WERI-Rb-1 (cell line): ENCODE data around the gene RNF166.

ENCODE experiments used
- DNase-seq: peaks from one replicate; pipeline ENCODE4 v3.0.0-alpha.2; 2020
- H3K27ac ChIP-seq: fragments of 250-450 bp; sonication (Bioruptor Pico); 2 replicates; pipeline ENCODE4 v1.5.1; 2020; ENCODE audit warnings: mild to moderate bottlenecking, moderate library complexity
- H3K27me3 ChIP-seq: fragments of 250-450 bp; sonication (Bioruptor Pico); 2 replicates; pipeline ENCODE4 v1.5.1; 2021; ENCODE audit warnings: mild to moderate bottlenecking, low read depth, moderate library complexity; ENCODE audit not compliant: insufficient read depth, severe bottlenecking
- H3K36me3 ChIP-seq: fragments of 250-450 bp; sonication (Bioruptor Pico); 2 replicates; pipeline ENCODE4 v1.5.1; 2020; ENCODE audit warnings: mild to moderate bottlenecking, moderate library complexity
- H3K4me3 ChIP-seq: 2 replicates; pipeline ENCODE4 v1.5.1; 2011; ENCODE audit warnings: low read depth, mild to moderate bottlenecking, control low read depth, low read length
- H3K9me3 ChIP-seq: fragments of 250-450 bp; sonication (Bioruptor Pico); 2 replicates; pipeline ENCODE4 v1.5.1; 2021; ENCODE audit warnings: mild to moderate bottlenecking, moderate library complexity; ENCODE audit not compliant: severe bottlenecking
- TF ChIP-seq, protein P1 (sequence below): IDR thresholded peaks from 2 replicates; pipeline ENCODE4 v1.5.1; 2011; ENCODE audit warnings: low read depth, mild to moderate bottlenecking, control low read depth, inconsistent platforms, low read length

Gene RNF166

DNA sequence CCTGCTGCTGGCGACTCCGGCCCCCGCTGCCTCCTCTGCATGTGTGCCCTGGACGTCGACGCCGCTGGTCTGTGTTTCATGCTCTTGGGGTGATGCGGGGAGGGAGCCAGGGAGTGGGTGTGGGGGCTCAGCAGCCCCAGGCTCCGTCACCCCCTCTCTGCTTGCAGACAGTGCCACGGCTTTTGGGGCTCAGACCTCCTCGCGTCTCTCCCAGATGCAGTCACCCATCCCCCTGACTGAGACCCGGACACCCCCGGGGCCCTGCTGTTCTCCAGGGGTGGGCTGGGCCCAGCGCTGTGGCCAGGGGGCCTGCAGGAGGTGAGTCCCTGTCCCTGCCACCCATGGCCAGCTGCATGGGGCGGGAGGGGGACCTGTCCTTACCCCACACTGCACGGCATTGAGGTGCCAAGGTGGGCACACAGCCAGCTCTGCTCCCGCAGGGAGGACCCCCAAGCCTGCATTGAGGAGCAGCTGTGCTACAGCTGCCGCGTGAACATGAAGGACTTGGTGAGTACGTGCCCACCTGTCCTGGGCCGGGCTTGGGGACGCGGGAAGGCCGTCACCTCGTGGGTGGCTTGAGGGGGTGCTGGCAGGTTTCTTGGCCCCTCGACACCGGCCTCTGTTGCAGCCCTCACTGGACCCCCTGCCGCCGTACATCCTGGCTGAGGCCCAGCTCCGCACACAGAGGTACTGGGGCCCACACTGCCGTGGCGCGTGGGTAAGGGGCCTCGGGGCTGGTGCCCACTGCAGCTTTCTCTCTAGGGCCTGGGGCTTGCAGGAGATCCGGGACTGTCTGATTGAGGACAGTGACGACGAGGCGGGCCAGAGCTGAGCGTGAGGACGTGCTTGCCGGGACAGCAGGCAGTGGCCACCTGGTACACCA lies 8.5 kb upstream of the RNF166 start:
- H3K27ac ChIP-seq = no peak overlapping the region
- DNase-seq = no peak
- TF ChIP-seq, protein P1, sequence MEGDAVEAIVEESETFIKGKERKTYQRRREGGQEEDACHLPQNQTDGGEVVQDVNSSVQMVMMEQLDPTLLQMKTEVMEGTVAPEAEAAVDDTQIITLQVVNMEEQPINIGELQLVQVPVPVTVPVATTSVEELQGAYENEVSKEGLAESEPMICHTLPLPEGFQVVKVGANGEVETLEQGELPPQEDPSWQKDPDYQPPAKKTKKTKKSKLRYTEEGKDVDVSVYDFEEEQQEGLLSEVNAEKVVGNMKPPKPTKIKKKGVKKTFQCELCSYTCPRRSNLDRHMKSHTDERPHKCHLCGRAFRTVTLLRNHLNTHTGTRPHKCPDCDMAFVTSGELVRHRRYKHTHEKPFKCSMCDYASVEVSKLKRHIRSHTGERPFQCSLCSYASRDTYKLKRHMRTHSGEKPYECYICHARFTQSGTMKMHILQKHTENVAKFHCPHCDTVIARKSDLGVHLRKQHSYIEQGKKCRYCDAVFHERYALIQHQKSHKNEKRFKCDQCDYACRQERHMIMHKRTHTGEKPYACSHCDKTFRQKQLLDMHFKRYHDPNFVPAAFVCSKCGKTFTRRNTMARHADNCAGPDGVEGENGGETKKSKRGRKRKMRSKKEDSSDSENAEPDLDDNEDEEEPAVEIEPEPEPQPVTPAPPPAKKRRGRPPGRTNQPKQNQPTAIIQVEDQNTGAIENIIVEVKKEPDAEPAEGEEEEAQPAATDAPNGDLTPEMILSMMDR = no peak
- no peak overlapping the region for H3K4me3 ChIP-seq
- no peaks in the 10 kb centered on the region for H3K9me3 ChIP-seq
- no peaks in the 10 kb centered on the region for H3K27me3 ChIP-seq
- no peaks in the 10 kb centered on the region; the same call in 1 of the 2 replicates for H3K36me3 ChIP-seq

DNA sequence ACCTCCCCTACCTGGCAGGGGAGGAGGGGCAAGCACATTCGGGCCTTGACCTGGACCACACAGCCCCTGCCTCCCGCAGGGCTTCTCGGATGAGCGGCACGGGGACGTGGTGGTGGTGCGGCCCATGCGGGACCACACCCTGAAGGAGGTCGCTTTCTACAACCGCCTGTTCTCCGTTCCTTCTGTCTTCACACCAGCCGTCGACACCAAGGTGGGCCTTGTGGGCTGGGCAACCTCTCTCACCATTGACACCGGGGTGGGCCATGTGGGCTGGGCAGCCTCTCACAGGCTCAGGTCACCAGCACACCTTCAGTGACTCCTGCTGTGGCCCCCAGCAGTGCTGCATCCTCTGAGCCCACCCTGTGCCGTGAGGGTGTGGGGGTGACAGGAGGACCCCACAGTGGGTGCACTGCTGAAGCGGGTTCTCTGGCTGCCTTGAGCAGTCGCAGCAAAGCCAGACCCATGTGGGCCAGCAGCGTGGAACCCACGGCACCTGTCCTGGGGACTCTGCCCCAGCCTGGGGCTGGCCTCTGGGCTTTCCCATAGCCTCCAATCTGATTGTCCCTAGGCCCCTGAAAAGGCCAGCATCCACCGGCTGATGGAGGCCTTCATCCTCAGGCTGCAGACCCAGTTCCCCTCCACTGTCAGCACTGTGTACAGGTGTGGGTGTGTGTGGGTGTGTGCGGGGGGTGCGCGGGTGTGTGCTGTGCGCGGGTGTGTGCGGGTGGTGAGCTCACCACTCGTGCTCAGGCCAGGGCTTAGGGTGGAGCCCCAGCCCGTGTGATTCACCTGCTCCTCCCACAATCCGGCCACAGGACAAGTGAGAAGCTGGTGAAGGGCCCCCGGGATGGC lies 7.6 kb upstream of the RNF166 start:
- H3K27ac ChIP-seq = no peak overlapping the region
- no peaks in the 10 kb centered on the region; the same call in 1 of the 2 replicates for H3K36me3 ChIP-seq
- TF ChIP-seq, protein P1 = no peak

DNA sequence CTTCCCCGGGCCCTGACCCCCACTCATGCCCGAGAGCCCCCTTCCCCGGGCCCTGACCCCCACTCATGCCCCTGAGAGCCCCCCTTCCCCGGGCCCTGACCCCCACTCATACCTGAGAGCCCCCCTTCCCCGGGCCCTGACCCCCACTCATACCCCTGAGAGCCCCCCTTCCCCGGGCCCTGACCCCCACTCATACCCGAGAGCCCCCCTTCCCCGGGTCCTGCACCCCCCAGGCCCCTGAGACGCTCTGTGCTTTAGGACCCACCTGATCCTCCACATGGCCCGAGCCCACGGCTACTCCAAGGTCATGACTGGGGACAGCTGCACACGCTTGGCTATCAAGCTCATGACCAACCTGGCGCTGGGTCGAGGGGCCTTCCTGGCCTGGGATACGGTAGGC lies 6.8 kb upstream of the RNF166 start:
- DNase-seq = no peak
- no peaks in the 10 kb centered on the region for H3K27me3 ChIP-seq
- H3K9me3 ChIP-seq = no peaks in the 10 kb centered on the region
- H3K4me3 ChIP-seq = no peak overlapping the region
- TF ChIP-seq, protein P1 = no peak
- no peaks in the 10 kb centered on the region; the same call in 1 of the 2 replicates for H3K36me3 ChIP-seq
- H3K27ac ChIP-seq = no peak overlapping the region

More for the DNA sequence above, 7.6 kb upstream of the RNF166 start:
- DNase-seq = no peak
- Histone ChIP-seq H3K9me3 (no peaks in the 10 kb centered on the region), H3K4me3 (no peak overlapping the region), H3K27me3 (no peaks in the 10 kb centered on the region)

DNA sequence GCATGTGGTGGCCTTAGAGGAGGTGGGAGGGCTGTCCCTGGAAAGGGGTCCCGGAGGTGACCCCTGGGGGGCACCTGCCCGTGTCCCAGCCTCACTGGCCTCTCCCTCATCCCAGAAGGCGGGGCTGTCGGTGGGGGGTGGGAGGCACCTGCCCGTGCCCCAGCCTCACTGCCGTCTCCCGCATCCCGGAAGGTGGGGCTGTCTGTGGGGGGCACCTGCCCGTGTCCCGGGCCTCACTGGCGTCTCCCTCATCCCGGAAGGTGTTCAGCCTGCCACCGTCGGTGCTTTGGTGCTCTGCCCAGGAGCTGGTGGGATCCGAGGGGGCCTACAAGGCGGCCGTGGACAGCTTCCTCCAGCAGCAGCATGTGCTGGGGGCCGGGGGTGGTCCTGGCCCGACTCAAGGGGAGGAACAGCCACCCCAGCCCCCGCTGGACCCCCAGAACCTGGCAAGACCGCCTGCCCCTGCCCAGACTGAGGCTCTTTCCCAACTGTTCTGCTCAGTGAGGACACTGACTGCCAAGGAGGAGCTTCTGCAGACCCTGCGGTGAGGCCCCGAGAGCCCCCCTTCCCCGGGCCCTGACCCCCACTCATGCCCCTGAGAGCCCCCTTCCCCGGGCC lies 6.3 kb upstream of the RNF166 start:
- TF ChIP-seq, protein P1 = no peak
- Histone ChIP-seq H3K36me3 (no peaks in the 10 kb centered on the region; the same call in 1 of the 2 replicates), H3K4me3 (no peak overlapping the region), H3K9me3 (no peaks in the 10 kb centered on the region), H3K27ac (no peak overlapping the region), H3K27me3 (no peaks in the 10 kb centered on the region)
- no peak for DNase-seq

DNA sequence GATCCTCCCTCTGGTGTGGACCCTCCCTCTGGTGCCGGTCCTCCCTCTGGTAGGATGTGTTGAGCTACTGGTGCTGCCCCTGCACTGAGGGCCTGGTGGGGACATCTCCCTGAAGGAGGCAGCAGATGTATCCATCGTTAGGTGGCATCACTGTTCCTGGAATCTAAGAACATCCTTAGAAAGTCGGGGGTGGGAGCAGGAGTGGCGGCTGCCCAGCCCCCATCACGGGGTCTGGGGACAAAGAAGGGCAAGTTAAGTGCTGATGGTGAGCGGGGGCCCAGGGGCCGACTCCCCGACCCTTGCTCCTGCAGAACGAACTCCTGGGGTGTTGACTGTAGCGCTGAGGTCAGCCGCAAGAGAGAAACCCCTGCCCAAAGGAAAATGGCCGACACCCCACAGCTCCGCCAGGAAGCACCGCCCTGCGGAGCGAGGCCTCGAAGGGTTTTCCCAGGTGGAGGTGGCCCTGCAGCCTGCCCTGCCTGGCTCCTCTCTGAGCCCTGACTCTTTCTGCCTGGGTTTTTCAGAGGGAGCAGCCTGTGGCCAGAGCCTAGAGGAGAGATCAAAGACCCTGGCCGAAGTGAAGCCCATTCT lies 5.6 kb upstream of the RNF166 start:
- Histone ChIP-seq H3K9me3 (no peaks in the 10 kb centered on the region), H3K27ac (no peak overlapping the region), H3K36me3 (no peaks in the 10 kb centered on the region; the same call in 1 of the 2 replicates), H3K4me3 (no peak overlapping the region), H3K27me3 (no peaks in the 10 kb centered on the region)
- TF ChIP-seq, protein P1 = no peak
- DNase-seq = no peak
